ENCODE measurements around the gene FRAS1.

GRCh38 chr4:78544678-78545077 is 487.6 kb downstream of the FRAS1 start:
- TF ChIP-seq POLR2AphosphoS5 (IDR thresholded peaks at IDR 0.05; ENCODE audit: borderline replicate concordance, low read depth, low read length) (no peak), EZH2 (IDR thresholded peaks at IDR 0.05) (no peak), FOXP2 (optimal IDR thresholded peaks at IDR 0.05; ENCODE audit: control extremely low read depth, extremely low read length, insufficient read depth) (no peak)
